Stimulated activated CD4-positive, alpha-beta T cell treated with anti-CD3 and anti-CD28 coated beads, Interleukin-15, amount 100 ng/mL, for 48 hours (primary cell): ENCODE measurements around the gene SNAPIN.

Source experiments
- DNase-seq, 2 donors: peaks; one replicate each; pipeline ENCODE4 v3.0.0-alpha.2; 2020; ENCODE audit warnings: low read depth in 2 of 2

SNAPIN gene

GRCh38 chr1:153658400-153659174, at the start of gene SNAPIN:
TSS of gene SNAPIN (plus strand) at chr1:153658703. CDS start at chr1:153658744, 41 bp downstream.
- peak; percentile 82 to 90 for DNase-seq

GRCh38 chr1:153608742-153609584, 49.5 kb upstream of the SNAPIN start:
- DNase-seq: no peak

GRCh38 chr1:153609585-153609907, 49.0 kb upstream of the SNAPIN start:
- no peak for DNase-seq

GRCh38 chr1:153610334-153610733, 48.2 kb upstream of the SNAPIN start:
- DNase-seq: no peak

- DNase-seq: no peak
These were observed 47.6 kb upstream of the SNAPIN start for GRCh38 chr1:153610811-153611301.

GRCh38 chr1:153611356-153611755, 47.1 kb upstream of the SNAPIN start:
- DNase-seq: no peak

GRCh38 chr1:153612111-153612754, 46.3 kb upstream of the SNAPIN start:
- DNase-seq: no peak

- DNase-seq: no peak
These were observed 45.7 kb upstream of the SNAPIN start, which contains the start of gene S100A16 for GRCh38 chr1:153612755-153613331. TSS of gene S100A16 (minus strand) at chr1:153613137. CDS start at chr1:153608151, 4,986 bp downstream.

GRCh38 chr1:153613406-153613805, 45.1 kb upstream of the SNAPIN start:
- DNase-seq: no peak

- DNase-seq: no peak
These were observed 44.2 kb upstream of the SNAPIN start for GRCh38 chr1:153614189-153614900.

- no peak for DNase-seq
These were observed 43.6 kb upstream of the SNAPIN start for GRCh38 chr1:153614906-153615305.

- DNase-seq: no peak
These were observed 43.1 kb upstream of the SNAPIN start for GRCh38 chr1:153615406-153615805.

GRCh38 chr1:153616144-153616916, 42.2 kb upstream of the SNAPIN start, which contains the start of gene S100A14:
TSS of gene S100A14 (minus strand) at chr1:153616325. CDS start at chr1:153615858, 467 bp downstream.
- DNase-seq: no peak

GRCh38 chr1:153616917-153617311, 41.6 kb upstream of the SNAPIN start:
- DNase-seq: no peak

GRCh38 chr1:153617663-153618062, 40.8 kb upstream of the SNAPIN start:
- DNase-seq: peak in 1 of 2 donors; percentile 81

GRCh38 chr1:153619171-153619570, 39.3 kb upstream of the SNAPIN start:
- DNase-seq: no peak

- no peak for DNase-seq
These were observed 35.4 kb upstream of the SNAPIN start for GRCh38 chr1:153623101-153623500.

GRCh38 chr1:153624965-153625611, 33.4 kb upstream of the SNAPIN start:
- DNase-seq: no peak

GRCh38 chr1:153626477-153626903, 32.0 kb upstream of the SNAPIN start:
- DNase-seq: no peak
